Measurements from ENCODE around the gene CAGE1. TPM values are rescaled to one million over a fixed set of nuclear protein-coding genes. Genes with fewer than 3 reads are reported as not detected.
"Not testable (repeated sequence)": the region's sequence is repeated elsewhere in the genome, so short reads cannot be mapped to it uniquely, and the experiment has no call there.

Gene CAGE1
- total RNA-seq, 1 donor from 2014 or later = 0.09 TPM

DNA sequence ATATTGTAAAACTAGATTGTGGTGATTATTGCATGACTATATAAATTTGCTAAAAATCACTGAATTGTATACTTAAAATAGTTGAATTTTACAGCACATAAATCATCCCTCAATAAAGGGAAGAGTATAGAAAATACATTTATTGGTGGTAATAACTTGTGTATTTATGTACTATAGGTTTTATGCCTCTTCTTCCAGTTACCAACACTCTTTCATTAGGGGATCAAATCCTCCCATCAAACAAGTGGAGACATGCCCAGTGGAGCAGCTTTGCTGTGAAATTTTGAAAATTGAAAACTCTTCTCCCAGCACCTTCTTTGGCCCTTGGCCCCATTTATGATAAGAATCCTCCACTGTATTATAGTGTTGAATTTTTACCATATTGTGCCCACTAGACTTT, 66.5 kb downstream of the CAGE1 start:
- DNase-seq (ENCODE audit: low spot score in 2 of 2, unreplicated experiment in 2 of 2) = no peak
- H3K27me3 Mint-ChIP-seq (ENCODE audit: low read depth) = no peaks in the 10 kb centered on the region
- TF ChIP-seq, protein P1, sequence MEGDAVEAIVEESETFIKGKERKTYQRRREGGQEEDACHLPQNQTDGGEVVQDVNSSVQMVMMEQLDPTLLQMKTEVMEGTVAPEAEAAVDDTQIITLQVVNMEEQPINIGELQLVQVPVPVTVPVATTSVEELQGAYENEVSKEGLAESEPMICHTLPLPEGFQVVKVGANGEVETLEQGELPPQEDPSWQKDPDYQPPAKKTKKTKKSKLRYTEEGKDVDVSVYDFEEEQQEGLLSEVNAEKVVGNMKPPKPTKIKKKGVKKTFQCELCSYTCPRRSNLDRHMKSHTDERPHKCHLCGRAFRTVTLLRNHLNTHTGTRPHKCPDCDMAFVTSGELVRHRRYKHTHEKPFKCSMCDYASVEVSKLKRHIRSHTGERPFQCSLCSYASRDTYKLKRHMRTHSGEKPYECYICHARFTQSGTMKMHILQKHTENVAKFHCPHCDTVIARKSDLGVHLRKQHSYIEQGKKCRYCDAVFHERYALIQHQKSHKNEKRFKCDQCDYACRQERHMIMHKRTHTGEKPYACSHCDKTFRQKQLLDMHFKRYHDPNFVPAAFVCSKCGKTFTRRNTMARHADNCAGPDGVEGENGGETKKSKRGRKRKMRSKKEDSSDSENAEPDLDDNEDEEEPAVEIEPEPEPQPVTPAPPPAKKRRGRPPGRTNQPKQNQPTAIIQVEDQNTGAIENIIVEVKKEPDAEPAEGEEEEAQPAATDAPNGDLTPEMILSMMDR (IDR thresholded peaks at IDR 0.05; ENCODE audit: unreplicated experiment) = no peak
- H3K27ac Mint-ChIP-seq = no peak overlapping the region
- H3K36me3 Mint-ChIP-seq = no peaks in the 10 kb centered on the region
- H3K4me1 Mint-ChIP-seq = peaks cover 1% of the 10 kb centered on the region
- H3K4me3 Mint-ChIP-seq = no peak overlapping the region
- peaks cover 4% of the 10 kb centered on the region for H3K9me3 Mint-ChIP-seq

DNA sequence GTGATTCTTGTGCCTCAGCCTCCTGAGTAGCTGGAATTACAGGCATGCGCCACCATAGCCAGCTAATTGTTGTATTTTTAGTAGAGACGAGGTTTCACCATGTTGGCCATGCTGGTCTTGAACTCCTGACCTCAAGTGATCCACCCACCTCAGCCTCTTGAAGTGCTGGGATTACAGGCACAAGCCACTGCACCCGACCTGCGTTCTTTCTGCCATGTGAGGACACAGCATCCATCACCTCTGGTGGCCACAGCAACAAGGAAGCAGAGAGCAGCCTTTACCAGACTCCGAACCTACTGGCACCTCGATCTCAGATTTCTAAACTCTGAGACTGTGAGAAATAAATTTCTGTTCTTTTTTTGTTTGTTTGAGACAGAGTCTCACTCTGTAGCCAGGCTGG, 67.7 kb downstream of the CAGE1 start:
- H3K4me3 Mint-ChIP-seq; H3K36me3 Mint-ChIP-seq; H3K4me1 Mint-ChIP-seq; H3K27me3 Mint-ChIP-seq (ENCODE audit: low read depth); H3K9me3 Mint-ChIP-seq; H3K27ac Mint-ChIP-seq; DNase-seq (ENCODE audit: low spot score in 2 of 2, unreplicated experiment in 2 of 2): not testable (repeated sequence)

DNA sequence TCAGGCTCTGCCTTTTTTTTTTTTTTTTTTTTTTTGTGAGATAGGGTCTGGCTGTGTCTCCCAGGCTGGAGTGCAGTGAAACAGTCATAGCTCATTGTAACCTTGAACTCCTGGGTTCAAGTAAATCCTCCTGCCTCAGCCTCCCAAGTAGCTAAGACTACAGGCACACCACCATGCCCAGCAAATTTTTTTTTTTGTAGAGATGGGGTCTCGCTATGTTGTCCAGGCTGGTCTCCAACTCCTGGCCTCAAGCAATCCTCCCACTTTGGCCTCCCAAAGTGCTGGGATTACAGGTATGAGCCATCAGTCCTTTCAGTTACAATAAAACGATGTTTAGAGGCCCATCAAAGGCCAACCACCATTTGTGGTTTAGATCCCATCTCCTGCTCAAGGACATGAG, 70.1 kb downstream of the CAGE1 start:
- not testable (repeated sequence) for H3K27me3 Mint-ChIP-seq (ENCODE audit: low read depth); H3K9me3 Mint-ChIP-seq

DNA sequence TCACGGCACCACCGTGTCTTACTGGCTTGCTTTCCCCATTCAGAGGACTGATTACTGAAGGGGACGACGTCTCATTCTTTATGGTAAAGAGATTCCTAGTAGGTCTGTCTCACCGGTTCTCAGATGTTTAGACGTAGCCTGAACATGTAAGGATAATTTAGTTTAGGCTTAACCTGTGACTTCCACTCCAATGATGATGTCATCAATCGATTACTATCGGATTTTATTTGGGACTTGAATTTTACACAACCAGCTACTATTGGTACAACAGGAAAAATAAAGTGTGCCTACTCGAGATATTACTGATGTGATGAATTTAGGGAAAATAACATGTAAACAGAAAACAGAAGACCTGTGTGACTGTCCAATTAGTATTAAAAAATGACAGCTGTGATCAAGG, 72.0 kb downstream of the CAGE1 start:
- DNase-seq (ENCODE audit: low spot score in 2 of 2, unreplicated experiment in 2 of 2) = no peak
- Mint-ChIP-seq H3K4me3 (no peak overlapping the region), H3K36me3 (no peaks in the 10 kb centered on the region), H3K9me3 (no peaks in the 10 kb centered on the region), H3K27me3 (ENCODE audit: low read depth) (no peaks in the 10 kb centered on the region), H3K4me1 (peaks cover 7% of the 10 kb centered on the region), H3K27ac (no peak overlapping the region)
- TF ChIP-seq, protein P1 (IDR thresholded peaks at IDR 0.05; ENCODE audit: unreplicated experiment) = no peak

More for the DNA sequence above, 70.1 kb downstream of the CAGE1 start:
- H3K4me3 Mint-ChIP-seq; H3K27ac Mint-ChIP-seq; H3K4me1 Mint-ChIP-seq; H3K36me3 Mint-ChIP-seq; DNase-seq (ENCODE audit: low spot score in 2 of 2, unreplicated experiment in 2 of 2): not testable (repeated sequence)

DNA sequence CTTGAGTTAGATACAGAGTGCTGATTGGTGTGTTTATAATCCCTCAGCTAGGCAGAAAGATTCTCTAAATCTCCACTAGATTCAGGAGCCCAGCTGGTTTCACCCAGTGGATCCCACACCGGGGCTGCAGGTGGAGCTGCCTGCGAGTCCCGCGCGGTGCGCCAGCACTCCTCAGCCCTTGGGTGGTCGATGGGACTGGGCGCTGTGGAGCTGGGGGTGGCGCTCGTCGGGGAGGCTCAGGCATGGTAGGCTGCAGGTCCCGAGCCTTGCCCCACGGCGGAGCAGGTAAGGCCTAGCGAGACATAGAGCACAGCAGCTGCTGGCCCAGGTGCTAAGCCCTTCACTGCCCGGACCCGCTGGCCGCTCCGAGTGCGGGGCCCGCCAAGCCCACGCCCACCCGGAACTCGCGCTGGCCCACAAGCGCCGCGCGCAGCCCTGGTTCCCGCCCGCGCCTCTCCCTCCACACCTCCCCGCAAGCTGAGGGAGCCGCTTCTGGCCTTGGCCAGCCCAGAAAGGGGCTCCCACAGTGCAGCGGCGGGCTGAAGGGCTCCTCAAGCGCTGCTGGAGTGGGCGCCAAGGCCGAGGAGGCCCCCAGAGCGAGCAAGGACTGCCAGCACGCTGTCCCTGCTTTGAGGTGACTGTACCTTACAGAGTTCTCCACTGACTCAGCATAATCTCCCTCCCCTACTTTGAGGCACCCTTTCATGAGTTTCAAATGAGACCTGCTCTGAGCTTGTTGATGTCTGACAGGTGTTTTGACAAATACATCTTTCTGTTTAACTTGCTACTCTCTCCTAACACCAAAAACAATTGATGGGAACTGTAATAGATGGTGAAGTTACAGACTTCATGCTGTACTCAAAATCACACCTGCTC, 72.6 kb downstream of the CAGE1 start:
- Mint-ChIP-seq H3K27me3 (ENCODE audit: low read depth) (no peaks in the 10 kb centered on the region), H3K4me1 (peaks cover 12% of the 10 kb centered on the region), H3K4me3 (no peak overlapping the region), H3K9me3 (no peaks in the 10 kb centered on the region), H3K27ac (no peak overlapping the region), H3K36me3 (no peaks in the 10 kb centered on the region)
- TF ChIP-seq, protein P1 (IDR thresholded peaks at IDR 0.05; ENCODE audit: unreplicated experiment) = no peak
- no peak for DNase-seq (ENCODE audit: low spot score in 2 of 2, unreplicated experiment in 2 of 2)

DNA sequence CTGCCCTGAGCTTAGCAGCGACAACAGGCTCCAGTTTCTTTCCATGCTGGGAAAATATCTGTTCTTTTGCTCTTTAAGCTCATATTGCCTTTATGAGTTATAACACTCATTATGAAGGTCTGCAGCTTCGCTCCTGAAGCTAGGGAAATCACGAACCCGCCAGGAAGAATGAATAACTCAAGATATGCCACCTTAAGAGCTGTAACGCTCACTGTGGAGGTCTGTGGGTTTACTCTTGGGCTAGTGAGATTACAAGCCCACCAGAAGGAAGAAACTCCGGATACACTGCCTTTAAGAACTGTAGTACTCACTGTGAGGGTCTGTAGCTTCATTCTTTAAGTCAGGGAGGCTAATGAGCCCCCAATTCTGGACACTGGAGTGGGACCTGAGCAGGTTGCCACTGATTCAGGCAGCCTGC, 73.6 kb downstream of the CAGE1 start:
- no peak for DNase-seq (ENCODE audit: low spot score in 2 of 2, unreplicated experiment in 2 of 2)
- H3K4me3 Mint-ChIP-seq = no peak overlapping the region
- peaks cover 21% of the 10 kb centered on the region for H3K4me1 Mint-ChIP-seq
- H3K9me3 Mint-ChIP-seq = no peaks in the 10 kb centered on the region
- TF ChIP-seq, protein P1 (IDR thresholded peaks at IDR 0.05; ENCODE audit: unreplicated experiment) = no peak
- H3K36me3 Mint-ChIP-seq = no peaks in the 10 kb centered on the region
- no peaks in the 10 kb centered on the region for H3K27me3 Mint-ChIP-seq (ENCODE audit: low read depth)
- no peak overlapping the region for H3K27ac Mint-ChIP-seq

DNA sequence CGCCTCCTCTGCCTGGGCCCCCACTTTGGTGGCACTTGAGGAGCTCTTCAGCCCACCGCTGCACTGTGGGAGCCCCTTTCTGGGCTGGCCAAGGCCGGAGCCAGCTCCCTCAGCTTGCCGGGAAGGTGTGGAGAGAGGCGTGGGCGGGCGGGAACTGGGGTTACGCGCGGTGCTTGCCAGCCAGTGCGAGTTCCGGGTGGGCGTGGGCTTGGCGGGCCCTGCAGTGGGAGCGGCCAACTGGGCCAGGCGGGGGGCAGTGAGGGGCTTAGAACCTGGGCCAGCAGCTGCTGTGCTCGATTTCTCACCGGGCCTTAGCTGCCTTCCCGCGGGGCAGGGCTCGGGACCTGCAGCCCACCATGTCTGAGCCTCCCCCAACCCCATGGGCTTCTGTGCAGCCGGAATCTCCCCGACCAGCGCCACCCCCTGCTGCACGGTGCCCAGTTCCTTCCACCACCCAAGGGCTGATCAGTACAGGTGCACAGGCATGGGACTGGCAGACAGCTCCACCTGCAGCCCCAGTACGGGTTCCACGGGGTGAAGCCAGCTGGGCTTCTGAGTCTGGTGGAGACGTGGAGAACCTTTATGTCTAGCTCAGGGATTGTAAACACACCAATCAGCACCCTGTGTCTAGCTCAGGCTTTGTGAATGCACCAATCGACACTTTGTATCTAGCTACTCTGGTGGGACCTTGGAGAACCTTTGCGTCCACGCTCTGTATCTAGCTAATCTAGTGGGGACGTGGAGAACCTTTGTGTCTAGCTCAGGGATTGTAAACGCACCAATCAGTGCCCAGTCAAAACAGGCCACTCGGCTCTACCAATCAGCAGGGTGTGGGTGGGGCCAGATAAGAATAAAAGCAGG, 74.2 kb downstream of the CAGE1 start:
- not testable (repeated sequence) for H3K27ac Mint-ChIP-seq; H3K9me3 Mint-ChIP-seq; H3K36me3 Mint-ChIP-seq; DNase-seq (ENCODE audit: low spot score in 2 of 2, unreplicated experiment in 2 of 2); H3K4me3 Mint-ChIP-seq; H3K27me3 Mint-ChIP-seq (ENCODE audit: low read depth)
- peaks cover 21% of the 10 kb centered on the region for H3K4me1 Mint-ChIP-seq

All from mesothelial cell of epicardium (in vitro differentiated cells).